ENCODE results near the gene TYSND1. TPM values are rescaled to one million over a fixed set of nuclear protein-coding genes. Genes with fewer than 3 reads are reported as not detected.

TYSND1 gene
- total and polyA plus RNA-seq, 12 donors: 4.1 to 33.1 (median 18.0) TPM

GRCh38 chr10:70142555-70142954, 3.9 kb downstream of the TYSND1 start:
- 88 to 96% (median 94%) methylated on average over 6 to 10 of the region's 10 CpGs for WGBS, 4 donors
- intact Hi-C loops (cut with DNase I): no loop called here

GRCh38 chr10:70140297-70140696, 6.2 kb downstream of the TYSND1 start:
- no peak for TF ChIP-seq POLR2A (IDR thresholded peaks at IDR 0.05)
- TF ChIP-seq CTCF (IDR thresholded peaks at IDR 0.05): no peak
- 74 to 98% (median 84%) methylated on average over 5 of the region's 5 CpGs for WGBS, 4 donors
- DNase-seq: no peak
- Histone ChIP-seq H3K36me3 (replicated peaks in 1 of 2) (peaks cover 0 to 9% of the 10 kb centered on the region in 2 donors), H3K4me3 (no peak overlapping the region), H3K27me3 (no peaks in the 10 kb centered on the region), H3K27ac (no peak overlapping the region), H3K4me1 (replicated peaks in 1 of 2) (peaks cover 9 to 12% of the 10 kb centered on the region in 2 donors), H3K9me3 (replicated peaks in 1 of 3) (no peaks in the 10 kb centered on the region)
- intact Hi-C loops (cut with DNase I): no loop called here

More at GRCh38 chr10:70142555-70142954, 3.9 kb downstream of the TYSND1 start:
- no peak for DNase-seq
- no peak overlapping the region for H3K4me3 ChIP-seq
- H3K4me1 ChIP-seq (replicated peaks in 1 of 2): peaks cover 21% of the 10 kb centered on the region in 2 donors
- no peaks in the 10 kb centered on the region for H3K27me3 ChIP-seq
- peaks cover 0 to 9% of the 10 kb centered on the region in 2 donors for H3K36me3 ChIP-seq (replicated peaks in 1 of 2)
- no peak for TF ChIP-seq POLR2A (IDR thresholded peaks at IDR 0.05)
- no peak for TF ChIP-seq CTCF (IDR thresholded peaks at IDR 0.05)
- H3K27ac ChIP-seq: no peak overlapping the region
- H3K9me3 ChIP-seq (replicated peaks in 1 of 3): no peaks in the 10 kb centered on the region

- H3K4me3 ChIP-seq: no peak overlapping the region
- TF ChIP-seq CTCF (IDR thresholded peaks at IDR 0.05): no peak
- no peak for TF ChIP-seq POLR2A (IDR thresholded peaks at IDR 0.05)
- H3K9me3 ChIP-seq (replicated peaks in 1 of 3): no peaks in the 10 kb centered on the region
- H3K27me3 ChIP-seq: no peaks in the 10 kb centered on the region
- DNase-seq: peak in 1 of 7 donors; percentile 41
- H3K4me1 ChIP-seq (replicated peaks in 1 of 2): peaks cover 5 to 9% of the 10 kb centered on the region in 2 donors
- intact Hi-C loops (cut with DNase I): no loop called here
- H3K27ac ChIP-seq: no peak overlapping the region
- WGBS, 4 donors: 89 to 92% (median 91%) methylated on average over 5 to 6 of the region's 6 CpGs
- H3K36me3 ChIP-seq (replicated peaks in 1 of 2): peaks cover 0 to 9% of the 10 kb centered on the region in 2 donors
Measured at GRCh38 chr10:70139997-70140250, 6.6 kb downstream of the TYSND1 start.

- Histone ChIP-seq H3K4me1 (replicated peaks in 1 of 2) (peaks cover 0 to 5% of the 10 kb centered on the region in 2 donors), H3K27me3 (no peaks in the 10 kb centered on the region), H3K36me3 (replicated peaks in 1 of 2) (peaks cover 0 to 9% of the 10 kb centered on the region in 2 donors), H3K27ac (no peak overlapping the region), H3K9me3 (replicated peaks in 1 of 3) (no peaks in the 10 kb centered on the region), H3K4me3 (no peak overlapping the region)
- DNase-seq: peak in 1 of 7 donors; percentile 38
- 90 to 100% (median 92%) methylated on average over 6 to 11 of the region's 11 CpGs for WGBS, 4 donors
- no peak for TF ChIP-seq CTCF (IDR thresholded peaks at IDR 0.05)
- TF ChIP-seq POLR2A (IDR thresholded peaks at IDR 0.05): no peak
- intact Hi-C loops (cut with DNase I): no loop called here
Measured at GRCh38 chr10:70139151-70139996, 7.1 kb downstream of the TYSND1 start.

Data from adrenal gland (tissue), 12 donors.